Astrocyte of the cerebellum (primary cell): Measurements from ENCODE around the gene CIITA.

Experiments used
- DNase-seq: peaks from one replicate; pipeline ENCODE4 v3.0.0-alpha.2; 2011; ENCODE audit warnings: low read depth
- H3K4me3 ChIP-seq: 2 replicates; pipeline ENCODE4 v1.5.1; 2011; ENCODE audit warnings: mild to moderate bottlenecking, low read depth, low read length, moderate library complexity
- in situ Hi-C: cut with HindIII; loops from 2 replicates; pipeline ENCODE4 v1.10.0; 2017; ENCODE audit warnings: low sequenced_read_pairs
- TF ChIP-seq, protein P1 (sequence below): IDR thresholded peaks from 2 replicates; pipeline ENCODE4 v1.5.1; 2012; ENCODE audit warnings: low read length, low read depth, moderate library complexity, mild to moderate bottlenecking; ENCODE audit errors: missing control alignments

The CIITA gene

GRCh38 chr16:10946308-10946707 lies 69.3 kb downstream of the CIITA start:
- H3K4me3 ChIP-seq: no peak overlapping the region
- TF ChIP-seq, protein P1, sequence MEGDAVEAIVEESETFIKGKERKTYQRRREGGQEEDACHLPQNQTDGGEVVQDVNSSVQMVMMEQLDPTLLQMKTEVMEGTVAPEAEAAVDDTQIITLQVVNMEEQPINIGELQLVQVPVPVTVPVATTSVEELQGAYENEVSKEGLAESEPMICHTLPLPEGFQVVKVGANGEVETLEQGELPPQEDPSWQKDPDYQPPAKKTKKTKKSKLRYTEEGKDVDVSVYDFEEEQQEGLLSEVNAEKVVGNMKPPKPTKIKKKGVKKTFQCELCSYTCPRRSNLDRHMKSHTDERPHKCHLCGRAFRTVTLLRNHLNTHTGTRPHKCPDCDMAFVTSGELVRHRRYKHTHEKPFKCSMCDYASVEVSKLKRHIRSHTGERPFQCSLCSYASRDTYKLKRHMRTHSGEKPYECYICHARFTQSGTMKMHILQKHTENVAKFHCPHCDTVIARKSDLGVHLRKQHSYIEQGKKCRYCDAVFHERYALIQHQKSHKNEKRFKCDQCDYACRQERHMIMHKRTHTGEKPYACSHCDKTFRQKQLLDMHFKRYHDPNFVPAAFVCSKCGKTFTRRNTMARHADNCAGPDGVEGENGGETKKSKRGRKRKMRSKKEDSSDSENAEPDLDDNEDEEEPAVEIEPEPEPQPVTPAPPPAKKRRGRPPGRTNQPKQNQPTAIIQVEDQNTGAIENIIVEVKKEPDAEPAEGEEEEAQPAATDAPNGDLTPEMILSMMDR: no peak
- in situ Hi-C loops: no loop called here
- no peak for DNase-seq

DNA sequence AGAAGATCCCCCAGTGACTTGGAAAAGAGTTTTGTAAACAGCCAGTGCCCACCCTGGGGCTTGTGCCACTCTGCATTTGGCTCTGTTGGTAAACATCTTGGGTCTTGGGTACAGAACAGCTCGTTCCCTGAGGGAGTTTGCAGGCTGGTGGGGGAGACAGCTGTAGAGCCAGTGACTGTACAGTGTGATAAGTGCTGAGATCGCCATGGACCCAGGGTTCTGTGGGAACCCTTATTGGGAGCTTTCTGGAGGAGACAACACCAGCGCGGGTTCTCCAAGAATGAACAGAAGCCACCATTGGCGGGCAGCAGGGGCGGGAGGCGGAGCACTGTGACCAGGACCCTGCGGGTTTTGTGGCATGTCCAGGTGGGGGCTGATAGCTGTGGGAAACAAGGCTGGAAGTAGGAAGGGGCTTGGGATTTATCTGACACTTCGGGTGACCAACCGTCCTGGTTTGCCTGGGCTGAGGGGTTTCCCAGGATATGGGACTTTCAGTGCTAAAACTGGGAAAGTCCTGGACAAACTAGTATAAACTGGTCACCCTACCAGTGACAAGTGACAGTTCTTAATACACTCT lies 70.3 kb downstream of the CIITA start:
- TF ChIP-seq, protein P1: no peak
- DNase-seq: no peak
- in situ Hi-C loops: no loop called here
- H3K4me3 ChIP-seq: no peak overlapping the region

- peak; percentile 36 for DNase-seq
- H3K4me3 ChIP-seq: no peak overlapping the region
- in situ Hi-C loops: no loop called here
- TF ChIP-seq, protein P1: no peak
Observed at GRCh38 chr16:10949424-10949970, 72.5 kb downstream of the CIITA start.

DNA sequence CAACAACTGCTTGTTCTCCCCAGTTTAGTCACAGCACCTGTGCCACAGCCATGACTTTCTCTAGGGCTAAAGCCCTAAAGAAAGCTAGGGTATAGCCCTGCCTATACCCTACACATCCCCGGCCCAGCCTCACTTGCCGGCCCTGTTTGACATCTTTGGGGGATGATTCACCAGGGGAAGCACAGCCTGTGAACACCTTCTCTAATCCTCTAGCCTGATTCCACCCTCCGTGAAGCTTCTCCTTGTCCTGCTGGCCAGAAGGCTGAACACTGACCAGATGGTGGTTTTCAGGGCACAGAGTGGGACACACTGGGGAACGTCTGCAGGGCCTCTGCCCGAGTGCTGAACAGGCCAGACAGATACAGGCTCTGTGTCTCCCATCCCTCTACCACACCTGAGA lies 73.4 kb downstream of the CIITA start:
- no peak for DNase-seq
- TF ChIP-seq, protein P1: no peak
- no peak overlapping the region for H3K4me3 ChIP-seq
- in situ Hi-C loops: no loop called here

DNA sequence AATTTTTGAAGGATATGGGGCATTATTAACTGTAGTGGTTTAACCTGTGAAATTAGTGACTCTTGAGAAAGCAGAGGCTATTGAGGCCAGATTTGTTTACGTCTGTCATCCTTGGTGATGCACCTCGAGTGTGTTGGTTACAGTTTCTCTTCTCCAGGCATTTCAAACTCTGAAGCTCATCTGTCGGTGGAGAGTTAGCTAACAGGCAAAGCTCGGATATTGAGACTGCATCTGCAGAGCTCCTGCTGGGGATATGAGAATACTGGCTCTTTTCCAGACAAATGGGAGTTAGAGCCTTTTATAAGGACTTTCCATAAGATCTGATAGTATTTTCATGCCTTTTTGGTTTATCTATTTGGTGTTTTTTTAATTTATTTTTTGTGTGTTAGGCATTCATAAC lies 74.0 kb downstream of the CIITA start:
- DNase-seq: peak; percentile 41
- in situ Hi-C loops: no loop called here
- no peak overlapping the region for H3K4me3 ChIP-seq
- TF ChIP-seq, protein P1: no peak

DNA sequence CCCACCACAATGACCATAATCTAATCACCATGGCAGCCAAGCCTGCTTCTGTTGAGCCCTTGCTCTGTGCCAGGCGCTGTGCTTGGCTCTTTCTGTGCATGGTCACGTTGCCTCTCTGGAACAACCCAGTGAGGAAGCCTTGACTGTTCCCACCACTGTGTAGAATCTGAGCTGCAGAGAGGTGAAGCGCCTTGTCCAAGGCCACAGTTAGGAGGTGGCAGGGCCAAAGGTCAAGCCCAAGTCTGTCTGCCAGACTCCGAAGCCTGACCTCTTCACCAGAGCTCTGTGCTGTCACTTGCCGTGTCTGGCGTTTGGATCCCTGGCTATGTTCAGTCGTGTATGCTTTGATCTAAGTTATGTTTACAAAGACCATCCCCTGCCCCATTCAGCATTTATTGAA lies 77.9 kb downstream of the CIITA start:
- in situ Hi-C loops: no loop called here
- no peak overlapping the region for H3K4me3 ChIP-seq
- TF ChIP-seq, protein P1: no peak
- no peak for DNase-seq
